B cell (primary cell): ENCODE measurements around the gene EMP1. TPM values are rescaled to one million over a fixed set of nuclear protein-coding genes. Genes with fewer than 3 reads are reported as not detected.

Source experiments
- ATAC-seq: fragments of 200-7000 bp; cut with Tn5 transposase; one replicate; pipeline ENCODE4 v1.10.0; 2021; ENCODE audit warnings: low read depth, mild to moderate bottlenecking, moderate number of reproducible peaks, moderate library complexity
- CTCF ChIA-PET: fragments of 350-600 bp; sonication (Branson Sonifier 250); formaldehyde crosslinking; loops from one replicate; lab custom pipeline; 2021; ENCODE audit warnings: antibody characterized with exemption, inconsistent platforms; lab: Charles Lee
- POLR2A ChIA-PET: fragments of 350-600 bp; sonication (Branson Sonifier 250); formaldehyde crosslinking; loops from one replicate; lab custom pipeline; 2021; ENCODE audit warnings: antibody characterized with exemption; lab: Charles Lee
- DNase-seq: peaks from one replicate; pipeline ENCODE4 v3.0.0; 2013
- H2AFZ ChIP-seq: 2 replicates; pipeline ENCODE4 v1.6.1; 2012; ENCODE audit warnings: mild to moderate bottlenecking, low read depth, low read length; ENCODE audit not compliant: insufficient read depth, poor library complexity, severe bottlenecking
- H3K27ac ChIP-seq, 2 donors: 1 replicate in 1 of 2; 2 replicates in 1 of 2; pipeline ENCODE4 v1.5.1; 2012 to 2013; ENCODE audit warnings: low read length in 2 of 2, mild to moderate bottlenecking in 2 of 2, moderate library complexity in 1 of 2
- H3K27me3 ChIP-seq, 4 experiments: fragments of 200-600 bp in 1 of 4; sonication (generic) in 1 of 4; replicated peaks in 1 of 4; 1 replicate in 2 of 4; 2 replicates in 2 of 4; pipeline versions ENCODE4 v1.6.1 to v1.7.0; 2013 to 2016; ENCODE audit warnings: low read length in 3 of 4, mild to moderate bottlenecking in 2 of 4, mixed read lengths in 1 of 4, moderate library complexity in 1 of 4; ENCODE audit not compliant: insufficient read depth in 4 of 4, control insufficient read depth in 3 of 4; ENCODE audit errors: control extremely low read depth in 1 of 4
- H3K36me3 ChIP-seq, 2 experiments: replicated peaks in 1 of 2; 1 replicate in 1 of 2; 2 replicates in 1 of 2; pipeline versions ENCODE4 v1.6.1 to v1.7.1; 2013; ENCODE audit warnings: low read length in 1 of 2; ENCODE audit not compliant: insufficient read depth in 2 of 2, control insufficient read depth in 1 of 2; ENCODE audit errors: control extremely low read depth in 1 of 2, extremely low read depth in 1 of 2
- H3K4me1 ChIP-seq, 2 donors: fragments of 200-600 bp in 1 of 2; sonication (generic) in 1 of 2; 1 replicate in 1 of 2; 2 replicates in 1 of 2; pipeline versions ENCODE4 v1.5.1 to v1.6.1; 2013 to 2017; ENCODE audit warnings: low read length in 2 of 2; ENCODE audit not compliant: control insufficient read depth in 2 of 2, insufficient read depth in 2 of 2
- H3K4me2 ChIP-seq: replicated peaks from 2 replicates; pipeline ENCODE3; 2012; ENCODE audit warnings: mild to moderate bottlenecking, low read depth, low read length; ENCODE audit not compliant: poor library complexity, severe bottlenecking
- H3K4me3 ChIP-seq, 5 experiments: fragments of 200-600 bp in 1 of 5; sonication (generic) in 1 of 5; 1 replicate in 3 of 5; 2 replicates in 2 of 5; pipeline versions ENCODE4 v1.5.1 to v1.7.0; 2011 to 2016; ENCODE audit warnings: low read length in 4 of 5, mild to moderate bottlenecking in 4 of 5, low read depth in 2 of 5, control low read depth in 1 of 5, moderate library complexity in 1 of 5; ENCODE audit not compliant: insufficient read depth in 1 of 5; ENCODE audit errors: control extremely low read depth in 1 of 5, extremely low read depth in 1 of 5
- H3K79me2 ChIP-seq: fragments of 200-600 bp; sonication (generic); one replicate; pipeline ENCODE4 v1.6.0; 2016; ENCODE audit warnings: low read length; ENCODE audit not compliant: control insufficient read depth, insufficient read depth
- H3K9ac ChIP-seq: fragments of 200-600 bp; sonication (generic); 2 replicates; pipeline ENCODE4 v1.6.1; 2017; ENCODE audit warnings: mild to moderate bottlenecking, low read length, moderate library complexity
- H3K9me3 ChIP-seq, 3 donors: one replicate each; pipeline versions ENCODE4 v1.6.1 to v1.7.1; 2013; ENCODE audit warnings: low read length in 2 of 3; ENCODE audit not compliant: control insufficient read depth in 2 of 3, insufficient read depth in 1 of 3; ENCODE audit errors: control extremely low read depth in 1 of 3
- H4K20me1 ChIP-seq: 2 replicates; pipeline ENCODE4 v1.6.0; 2012; ENCODE audit warnings: mild to moderate bottlenecking, low read length; ENCODE audit not compliant: insufficient read depth, control insufficient read depth, poor library complexity, severe bottlenecking
- H3K27ac Mint-ChIP-seq: one replicate; pipeline ENCODE4 v1.8.0; 2021; ENCODE audit warnings: mixed read lengths
- H3K27me3 Mint-ChIP-seq: one replicate; pipeline ENCODE4 v1.8.0; 2021; ENCODE audit warnings: mixed read lengths
- H3K4me1 Mint-ChIP-seq: one replicate; pipeline ENCODE4 v1.8.0; 2021; ENCODE audit warnings: mixed read lengths
- H3K4me3 Mint-ChIP-seq: one replicate; pipeline ENCODE4 v1.8.0; 2021; ENCODE audit warnings: mixed read lengths
- H3K9me3 Mint-ChIP-seq: one replicate; pipeline ENCODE4 v1.8.0; 2022; ENCODE audit warnings: mixed read lengths; ENCODE audit not compliant: insufficient read depth
- EZH2 ChIP-seq: IDR thresholded peaks from 2 replicates; pipeline ENCODE4 v1.6.1; 2012; ENCODE audit warnings: borderline replicate concordance, low read depth, mild to moderate bottlenecking, moderate library complexity, low read length; ENCODE audit not compliant: insufficient read depth, poor library complexity, severe bottlenecking
- WGBS: methylation state at CpG from one replicate; pipeline ENCODE4 v1.1.5; 2013; ENCODE audit warnings: missing lambda C conversion rate; ENCODE audit not compliant: insufficient coverage; 5-methylcytosine and 5-hydroxymethylcytosine counted together
- intact Hi-C: fragments of 100-400 bp; cut with micrococcal nuclease; formaldehyde crosslinking; loops from one replicate; pipeline ENCODE4 v1.10.0; 2022
- polyA plus RNA-seq: library from polyadenylated mRNA; depleted of rRNA; stranded (reverse); fragments of >200 nt; gene quantifications from 2 replicates; pipeline ENCODE4 v1.2.3, GENCODE V29; 2012
- total RNA-seq, 2 donors: library from RNA; stranded (reverse); fragments of 120-200 nt in 1 of 2; gene quantifications; 1 replicate in 1 of 2; 2 replicates in 1 of 2; pipeline versions ENCODE4 v1.2.3 to v1.2.4, GENCODE V29; 2013 to 2022
- TF ChIP-seq, protein P1 (sequence below): fragments of 200-600 bp; IDR thresholded peaks from one replicate; pipeline ENCODE4 v1.8.0; 2022; ENCODE audit warnings: antibody characterized with exemption, mild to moderate bottlenecking

EMP1 gene
- total and polyA plus RNA-seq, 2 donors (not counting 1 experiment from before 2014, with no cell fraction given): 0.07 to 0.64 TPM

DNA sequence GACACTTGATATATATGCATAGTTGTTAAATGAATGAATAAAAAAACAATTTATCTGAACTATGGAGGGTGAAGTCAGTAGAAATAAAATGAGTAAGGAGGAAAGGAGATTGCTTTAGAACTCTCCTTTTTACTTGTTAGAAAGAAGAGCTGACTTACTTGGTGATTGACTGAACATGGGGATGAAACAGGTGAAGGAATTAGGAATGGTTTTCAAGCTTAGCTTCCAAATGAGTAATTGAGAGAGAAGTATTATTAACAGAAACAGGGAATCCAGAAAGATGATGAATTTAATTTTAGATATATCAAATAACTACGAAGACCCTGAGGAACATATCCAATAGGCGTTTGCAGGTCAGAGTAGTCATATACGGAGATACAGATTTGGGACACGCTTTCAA, 33.6 kb upstream of the EMP1 start:
- Histone ChIP-seq H2AFZ (no peak overlapping the region), H3K4me3 (no peak overlapping the region), H3K36me3 (no peaks in the 10 kb centered on the region), H3K27ac (no peak overlapping the region), H3K27me3 (no peaks in the 10 kb centered on the region), H3K4me2 (no peak overlapping the region), H3K9ac (no peak overlapping the region), H3K9me3 (peaks cover 0 to 5% (median 3%) of the 10 kb centered on the region in 3 donors), H3K79me2 (no peaks in the 10 kb centered on the region), H3K4me1 (peaks cover 10% of the 10 kb centered on the region in 2 donors), H4K20me1 (no peaks in the 10 kb centered on the region)
- intact Hi-C loops: loop anchor here (5.0 kb wide), 1 partner anchor 34 kb away; the partner anchor contains the start of gene EMP1
- H3K9me3 Mint-ChIP-seq: no peaks in the 10 kb centered on the region
- ATAC-seq (no peak), DNase-seq (no peak)
- WGBS: no CpG with 5 or more reads among the region's 4 CpGs
- TF ChIP-seq, protein P1, sequence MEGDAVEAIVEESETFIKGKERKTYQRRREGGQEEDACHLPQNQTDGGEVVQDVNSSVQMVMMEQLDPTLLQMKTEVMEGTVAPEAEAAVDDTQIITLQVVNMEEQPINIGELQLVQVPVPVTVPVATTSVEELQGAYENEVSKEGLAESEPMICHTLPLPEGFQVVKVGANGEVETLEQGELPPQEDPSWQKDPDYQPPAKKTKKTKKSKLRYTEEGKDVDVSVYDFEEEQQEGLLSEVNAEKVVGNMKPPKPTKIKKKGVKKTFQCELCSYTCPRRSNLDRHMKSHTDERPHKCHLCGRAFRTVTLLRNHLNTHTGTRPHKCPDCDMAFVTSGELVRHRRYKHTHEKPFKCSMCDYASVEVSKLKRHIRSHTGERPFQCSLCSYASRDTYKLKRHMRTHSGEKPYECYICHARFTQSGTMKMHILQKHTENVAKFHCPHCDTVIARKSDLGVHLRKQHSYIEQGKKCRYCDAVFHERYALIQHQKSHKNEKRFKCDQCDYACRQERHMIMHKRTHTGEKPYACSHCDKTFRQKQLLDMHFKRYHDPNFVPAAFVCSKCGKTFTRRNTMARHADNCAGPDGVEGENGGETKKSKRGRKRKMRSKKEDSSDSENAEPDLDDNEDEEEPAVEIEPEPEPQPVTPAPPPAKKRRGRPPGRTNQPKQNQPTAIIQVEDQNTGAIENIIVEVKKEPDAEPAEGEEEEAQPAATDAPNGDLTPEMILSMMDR: no peak
- no peak for TF ChIP-seq EZH2
- peaks cover 13% of the 10 kb centered on the region for H3K4me1 Mint-ChIP-seq
- ChIA-PET CTCF (no interaction called here), POLR2A (no interaction called here)
- peaks cover 5% of the 10 kb centered on the region for H3K27me3 Mint-ChIP-seq
- no peak overlapping the region for H3K4me3 Mint-ChIP-seq
- no peak overlapping the region for H3K27ac Mint-ChIP-seq

DNA sequence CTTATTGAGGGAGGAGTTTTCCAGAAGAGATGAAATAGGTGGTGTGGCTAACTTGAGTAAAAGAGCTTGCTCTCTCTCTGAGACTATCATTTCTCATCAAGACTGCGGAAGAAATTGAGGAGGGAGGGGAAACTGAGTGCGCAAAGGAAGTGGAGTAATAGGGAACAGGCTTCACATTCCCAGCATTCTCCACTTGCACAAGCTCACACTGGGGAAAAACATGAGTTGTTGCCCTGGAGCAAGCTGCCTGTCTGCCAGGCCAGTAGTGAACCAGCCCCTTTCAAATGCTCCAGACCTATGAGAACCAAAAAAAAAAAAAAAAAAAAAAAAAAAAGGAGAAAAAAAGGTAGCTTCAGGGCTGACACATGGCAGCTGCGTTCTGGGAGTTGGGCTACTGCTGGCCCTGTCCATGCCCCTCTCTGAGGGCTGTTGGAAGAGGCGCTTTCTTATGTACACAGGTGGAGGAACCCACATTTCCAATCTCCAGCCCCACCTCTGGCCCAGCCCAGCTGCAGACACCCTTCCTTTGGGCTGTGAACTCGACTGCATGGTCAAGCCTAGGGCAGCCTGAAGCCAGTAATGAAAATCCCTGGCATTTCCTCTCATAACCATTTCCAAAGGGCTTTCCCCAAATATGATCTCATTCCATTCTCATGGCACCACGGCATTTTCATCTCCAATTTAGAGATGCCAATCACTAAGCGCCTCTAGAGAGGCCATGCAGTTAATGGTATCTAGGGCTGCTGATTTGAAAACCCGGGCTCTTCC, 32.5 kb upstream of the EMP1 start:
- Histone ChIP-seq H4K20me1 (no peaks in the 10 kb centered on the region), H3K79me2 (no peaks in the 10 kb centered on the region), H3K27ac (no peak overlapping the region), H3K4me1 (peaks cover 10% of the 10 kb centered on the region in 2 donors), H3K36me3 (no peaks in the 10 kb centered on the region), H3K4me3 (no peak overlapping the region), H2AFZ (no peak overlapping the region), H3K9ac (no peak overlapping the region), H3K4me2 (no peak overlapping the region), H3K9me3 (peaks cover 0 to 7% (median 4%) of the 10 kb centered on the region in 3 donors), H3K27me3 (no peaks in the 10 kb centered on the region)
- Mint-ChIP-seq H3K27ac (no peak overlapping the region), H3K27me3 (peaks cover 9% of the 10 kb centered on the region), H3K4me1 (peaks cover 13% of the 10 kb centered on the region), H3K4me3 (no peak overlapping the region), H3K9me3 (no peaks in the 10 kb centered on the region)
- ChIA-PET POLR2A (no interaction called here), CTCF (no interaction called here)
- TF ChIP-seq, protein P1: no peak
- no peak for TF ChIP-seq EZH2
- no peak for DNase-seq
- intact Hi-C loops: loop anchor here (5.0 kb wide), 1 partner anchor 33 kb away; the partner anchor contains the start of gene EMP1
- WGBS: 90% methylated on average over 3 of the region's 8 CpGs
- ATAC-seq: no peak
